Body of pancreas (tissue), 4 donors: ENCODE measurements around the gene NRCAM. TPM values are rescaled to one million over a fixed set of nuclear protein-coding genes. Genes with fewer than 3 reads are reported as not detected.

ENCODE experiments used
- ATAC-seq: fragments of 150-250 bp; one replicate; pipeline ENCODE4 v1.9.1; 2016
- DNase-seq, 4 donors: peaks; one replicate each; pipeline ENCODE4 v3.0.0-alpha.2; 2019
- H3K27ac ChIP-seq, 4 donors: fragments of 200-600 bp; sonication (generic); 1 replicate in 3 of 4; 2 replicates in 1 of 4; pipeline versions ENCODE4 v1.5.1 to v1.6.1; 2016 to 2019; ENCODE audit warnings: mild to moderate bottlenecking in 1 of 4, mixed read lengths in 1 of 4, moderate library complexity in 1 of 4
- H3K27me3 ChIP-seq, 2 donors: fragments of 200-600 bp; sonication (generic); one replicate each; pipeline ENCODE4 v1.6.0; 2016; ENCODE audit warnings: mild to moderate bottlenecking in 1 of 2
- H3K36me3 ChIP-seq, 2 donors: fragments of 200-600 bp; sonication (generic); replicated peaks in 1 of 2; 2 replicates each; pipeline ENCODE4 v1.5.1; 2016; ENCODE audit warnings: low read depth in 2 of 2; ENCODE audit not compliant: insufficient read depth in 1 of 2
- H3K4me1 ChIP-seq: fragments of 200-600 bp; sonication (generic); one replicate; pipeline ENCODE4 v1.6.0; 2016
- H3K4me3 ChIP-seq, 2 donors: fragments of 200-600 bp; sonication (generic); 1 replicate in 1 of 2; 2 replicates in 1 of 2; pipeline ENCODE4 v1.5.1; 2016 to 2019
- H3K9me3 ChIP-seq, 3 donors: fragments of 200-600 bp; sonication (generic); 1 replicate in 2 of 3; 2 replicates in 1 of 3; pipeline ENCODE4 v1.5.1; 2016
- POLR2A ChIP-seq, 3 donors: fragments of 450-650 bp; IDR thresholded peaks; one replicate each; pipeline ENCODE4 v1.6.1; 2016; ENCODE audit warnings: antibody characterized with exemption in 3 of 3, mild to moderate bottlenecking in 2 of 3
- WGBS, 2 donors: methylation state at CpG; one replicate each; pipeline ENCODE4 v1.1.5; 2017; 5-methylcytosine and 5-hydroxymethylcytosine counted together
- intact Hi-C: fragments of 100-400 bp; cut with DNase I; formaldehyde crosslinking; loops from one replicate; pipeline ENCODE4 v1.15.1; 2023
- total RNA-seq, 2 donors: library from RNA; depleted of rRNA; stranded (reverse); fragments of >200 nt; gene quantifications; one replicate each; pipeline ENCODE4 v1.1.0, GENCODE V29; 2016
- TF ChIP-seq, protein P1 (sequence below), 7 experiments: fragments of 450-650 bp in 4 of 7; fragments of 200-600 bp in 3 of 7; sonication (generic) in 3 of 7; IDR thresholded peaks; one replicate each; pipeline ENCODE4 v1.5.1; 2016 to 2019; ENCODE audit warnings: antibody characterized with exemption in 7 of 7

NRCAM gene
- total RNA-seq, 2 donors from 2014 or later: 39.4 to 49.8 TPM

DNA sequence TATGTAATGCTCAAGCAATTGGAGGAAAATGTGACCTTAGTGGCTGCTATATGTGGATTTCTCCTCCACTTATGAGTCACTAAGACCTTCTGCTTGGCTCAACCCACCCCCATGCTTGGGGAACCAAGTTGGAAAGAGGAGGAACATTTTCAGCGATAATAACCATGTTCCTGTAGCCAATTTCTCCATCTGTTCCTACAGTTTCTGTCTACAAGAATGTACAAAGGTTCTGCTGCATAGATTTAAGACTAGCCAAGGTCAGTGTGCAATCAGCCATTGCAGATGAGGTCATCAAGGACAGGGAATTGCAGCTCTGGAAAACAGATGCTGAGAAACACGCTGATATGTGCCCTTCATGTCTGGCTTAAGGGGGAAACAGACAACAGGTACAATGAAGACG is 5.6 kb upstream of the NRCAM start:
- WGBS, 2 donors: 31 to 37% methylated on average over 3 of the region's 3 CpGs

DNA sequence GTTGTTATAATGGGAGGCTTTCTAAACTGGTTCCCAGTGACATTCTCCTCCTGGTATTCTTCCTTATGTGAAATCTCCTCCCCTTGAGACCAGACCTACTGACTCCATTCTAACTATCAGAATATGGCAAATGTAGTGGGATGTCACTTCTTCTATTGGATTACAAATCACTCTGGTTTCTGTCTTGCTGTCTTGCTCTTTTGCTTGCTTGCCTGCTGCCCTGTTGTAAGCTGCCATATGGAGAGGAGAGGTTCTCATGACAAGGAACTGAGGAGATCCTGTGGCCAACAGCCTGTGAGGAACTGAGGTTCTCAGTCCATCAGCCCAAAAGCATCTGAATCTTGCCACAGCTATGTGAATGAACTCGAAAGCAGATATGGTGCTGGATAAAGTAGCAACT is 4.7 kb upstream of the NRCAM start:
- H3K36me3 ChIP-seq: no peaks in the 10 kb centered on the region
- no peak for TF ChIP-seq POLR2A (IDR thresholded peaks at IDR 0.05)
- TF ChIP-seq, protein P1, sequence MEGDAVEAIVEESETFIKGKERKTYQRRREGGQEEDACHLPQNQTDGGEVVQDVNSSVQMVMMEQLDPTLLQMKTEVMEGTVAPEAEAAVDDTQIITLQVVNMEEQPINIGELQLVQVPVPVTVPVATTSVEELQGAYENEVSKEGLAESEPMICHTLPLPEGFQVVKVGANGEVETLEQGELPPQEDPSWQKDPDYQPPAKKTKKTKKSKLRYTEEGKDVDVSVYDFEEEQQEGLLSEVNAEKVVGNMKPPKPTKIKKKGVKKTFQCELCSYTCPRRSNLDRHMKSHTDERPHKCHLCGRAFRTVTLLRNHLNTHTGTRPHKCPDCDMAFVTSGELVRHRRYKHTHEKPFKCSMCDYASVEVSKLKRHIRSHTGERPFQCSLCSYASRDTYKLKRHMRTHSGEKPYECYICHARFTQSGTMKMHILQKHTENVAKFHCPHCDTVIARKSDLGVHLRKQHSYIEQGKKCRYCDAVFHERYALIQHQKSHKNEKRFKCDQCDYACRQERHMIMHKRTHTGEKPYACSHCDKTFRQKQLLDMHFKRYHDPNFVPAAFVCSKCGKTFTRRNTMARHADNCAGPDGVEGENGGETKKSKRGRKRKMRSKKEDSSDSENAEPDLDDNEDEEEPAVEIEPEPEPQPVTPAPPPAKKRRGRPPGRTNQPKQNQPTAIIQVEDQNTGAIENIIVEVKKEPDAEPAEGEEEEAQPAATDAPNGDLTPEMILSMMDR (IDR thresholded peaks at IDR 0.05): no peak
- no peaks in the 10 kb centered on the region for H3K27me3 ChIP-seq
- DNase-seq (no peak), ATAC-seq (no peak)
- WGBS, 2 donors: 88 to 91% methylated on average over 1 of the region's 1 CpG
- no peak overlapping the region for H3K4me3 ChIP-seq
- no peaks in the 10 kb centered on the region for H3K9me3 ChIP-seq
- peaks cover 29% of the 10 kb centered on the region for H3K4me1 ChIP-seq
- intact Hi-C loops: no loop called here
- peak overlapping the region; percentile 63 to 80 (median 79) for H3K27ac ChIP-seq

More for the DNA sequence above, 5.6 kb upstream of the NRCAM start:
- peaks cover 28% of the 10 kb centered on the region for H3K4me1 ChIP-seq
- H3K27ac ChIP-seq: peak overlapping the region; percentile 63 to 80 (median 79)
- no peaks in the 10 kb centered on the region for H3K36me3 ChIP-seq
- no peak overlapping the region for H3K4me3 ChIP-seq
- no peaks in the 10 kb centered on the region for H3K9me3 ChIP-seq
- DNase-seq (peak; percentile 51 to 80 (median 64)), ATAC-seq (peak; percentile 91)
- H3K27me3 ChIP-seq: no peaks in the 10 kb centered on the region
- TF ChIP-seq, protein P1 (IDR thresholded peaks at IDR 0.05): no peak
- TF ChIP-seq POLR2A (IDR thresholded peaks at IDR 0.05): no peak
- intact Hi-C loops: no loop called here

DNA sequence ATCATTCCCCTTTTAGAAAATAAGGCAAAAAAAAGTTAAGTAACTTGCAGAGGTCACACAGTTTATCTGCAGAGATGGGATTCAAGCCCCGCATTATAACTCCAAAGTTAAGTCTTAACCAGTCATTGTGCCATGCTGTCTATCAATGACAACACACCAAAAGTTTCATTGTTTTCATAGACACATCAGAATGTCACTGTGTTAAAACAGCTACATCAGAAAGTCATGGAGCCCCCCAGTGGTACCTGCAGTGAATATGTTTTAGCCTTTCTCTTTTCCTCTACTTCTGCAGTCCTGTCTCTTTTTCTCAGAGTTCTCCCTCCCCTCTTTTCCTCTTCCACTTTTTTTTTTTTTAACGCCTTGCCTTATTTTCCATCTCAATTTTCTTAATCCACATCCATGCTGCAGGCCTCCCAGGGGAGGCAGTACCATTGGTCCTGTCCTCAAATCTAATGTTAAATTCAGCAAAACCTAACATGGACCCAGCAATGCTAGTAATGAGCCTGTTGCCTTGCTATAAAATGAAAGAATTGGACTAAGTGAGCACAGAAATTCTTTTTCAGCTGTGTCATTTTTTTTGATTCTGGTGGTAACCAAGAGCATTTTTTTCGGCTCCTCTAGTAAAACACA is 3.8 kb upstream of the NRCAM start:
- ATAC-seq (no peak), DNase-seq (peak; percentile 40 to 55 (median 46))
- Histone ChIP-seq H3K4me1 (peaks cover 39% of the 10 kb centered on the region), H3K27ac (peak overlapping the region in 1 of 4 donors; percentile 80), H3K27me3 (no peaks in the 10 kb centered on the region), H3K36me3 (no peaks in the 10 kb centered on the region), H3K4me3 (no peak overlapping the region), H3K9me3 (no peaks in the 10 kb centered on the region)
- intact Hi-C loops: no loop called here
- no peak for TF ChIP-seq POLR2A (IDR thresholded peaks at IDR 0.05)
- TF ChIP-seq, protein P1 (IDR thresholded peaks at IDR 0.05): peak; percentile 17 to 66 (median 58)
- 28 to 30% methylated on average over 3 of the region's 3 CpGs for WGBS, 2 donors

DNA sequence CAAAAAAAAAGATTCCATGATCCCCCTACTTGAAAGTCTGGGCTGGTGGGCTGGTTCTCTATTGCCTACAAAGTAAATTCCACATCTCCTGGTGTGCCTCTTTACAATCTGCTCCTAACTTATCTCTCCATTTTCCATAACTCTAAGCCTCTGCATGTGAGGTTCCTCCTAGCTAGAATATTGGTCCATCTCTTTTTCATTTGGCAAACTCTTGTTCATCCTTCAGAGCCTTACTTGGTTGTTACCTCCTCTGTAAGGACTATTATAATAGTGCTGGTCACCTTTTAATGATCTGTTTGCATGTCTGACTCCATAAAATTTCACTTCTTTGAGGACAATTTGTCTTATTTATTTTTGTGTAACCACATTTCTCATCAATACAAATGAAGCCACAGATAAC is 1.6 kb upstream of the NRCAM start:
- Histone ChIP-seq H3K27ac (no peak overlapping the region), H3K4me3 (no peak overlapping the region), H3K27me3 (no peaks in the 10 kb centered on the region), H3K9me3 (no peaks in the 10 kb centered on the region), H3K4me1 (peaks cover 59% of the 10 kb centered on the region), H3K36me3 (no peaks in the 10 kb centered on the region)
- ATAC-seq (no peak), DNase-seq (no peak)
- intact Hi-C loops: no loop called here
- TF ChIP-seq, protein P1 (IDR thresholded peaks at IDR 0.05): no peak
- no peak for TF ChIP-seq POLR2A (IDR thresholded peaks at IDR 0.05)
